CD4-positive, alpha-beta T cell treated with Interleukin-6 at 100 ng/mL for 8 hours (primary cell): ENCODE results near the gene CTIF.

ENCODE experiments used
- DNase-seq: peaks from one replicate; pipeline ENCODE4 v3.0.0-alpha.2; 2020; ENCODE audit warnings: mixed read lengths, low spot score

The CTIF gene

DNA sequence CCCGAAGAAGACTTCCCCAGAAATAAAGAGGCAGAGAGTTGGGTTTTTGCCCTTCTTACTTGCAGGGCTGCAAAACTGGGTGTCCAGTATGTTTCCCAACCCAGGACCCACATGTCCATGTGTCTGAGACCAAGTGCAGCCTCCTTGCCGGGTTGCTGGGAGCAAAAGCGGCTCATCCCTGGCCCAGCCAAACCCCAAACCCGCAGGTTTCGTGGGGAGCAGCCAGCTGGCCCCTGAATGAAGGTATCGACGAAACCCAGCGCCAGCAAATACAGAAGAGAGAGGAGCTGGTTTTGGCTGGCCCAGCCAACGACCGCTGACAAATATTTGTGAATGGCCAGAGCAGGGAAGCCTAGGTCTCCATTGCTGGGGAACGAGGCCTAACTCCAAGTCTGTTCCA, 214.9 kb downstream of the CTIF start:
- DNase-seq = no peak

- DNase-seq = no peak
Observed at GRCh38 chr18:48754559-48754958, 215.7 kb downstream of the CTIF start.

GRCh38 chr18:48754993-48755473, 216.2 kb downstream of the CTIF start:
- DNase-seq = no peak

DNA sequence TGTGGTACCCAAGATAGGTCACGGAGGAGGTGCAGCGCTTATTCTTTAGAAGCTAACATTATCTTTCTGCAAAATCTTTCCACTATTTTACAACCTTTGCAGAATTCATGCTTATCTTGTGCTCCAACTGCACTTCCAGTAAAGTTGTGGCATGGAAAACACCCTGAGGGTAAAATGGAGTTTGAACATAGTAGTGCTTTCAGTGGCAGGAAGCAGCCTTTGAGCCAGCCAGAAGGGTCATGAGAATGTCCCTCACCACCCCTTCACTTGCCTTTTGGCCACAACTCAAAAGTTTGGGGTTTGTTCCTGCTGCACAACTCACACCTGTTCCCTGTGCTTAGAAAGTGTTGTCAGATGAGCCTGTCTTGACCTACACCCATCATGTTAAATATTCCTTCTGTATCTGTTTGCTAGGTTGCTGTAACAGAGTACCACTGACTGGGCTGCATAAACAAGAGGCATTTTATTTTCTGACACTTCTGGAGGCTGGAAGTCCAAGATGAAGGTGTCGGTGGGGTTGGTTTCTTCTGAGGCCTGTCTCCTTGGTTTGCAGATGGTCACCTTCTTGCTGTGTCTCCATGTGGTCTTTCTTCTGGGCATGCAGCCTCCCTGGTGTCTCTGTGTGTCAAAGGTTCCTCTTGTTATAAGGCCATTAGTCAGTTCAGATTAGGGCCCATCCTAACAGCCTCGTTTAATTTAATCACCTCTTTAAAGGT, 217.8 kb downstream of the CTIF start:
- DNase-seq = no peak

DNA sequence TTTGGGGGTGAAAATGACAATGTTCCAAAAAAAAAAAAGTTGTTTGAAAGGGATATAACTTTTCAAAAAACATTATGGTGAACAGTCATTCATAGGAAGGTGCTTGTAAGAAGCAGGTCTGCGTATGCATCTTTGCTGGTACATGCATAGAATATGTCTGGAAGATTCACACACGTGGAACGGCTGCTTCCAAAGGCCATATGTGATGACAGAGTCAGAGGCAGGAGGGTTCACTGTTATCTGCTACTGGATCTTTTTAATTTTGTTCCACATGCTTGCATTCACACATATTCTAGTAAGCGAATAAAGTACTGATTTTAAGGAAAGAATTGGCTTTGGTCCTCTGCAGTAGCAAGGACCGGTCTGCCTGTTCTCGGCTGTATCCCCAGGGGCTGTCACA, 218.5 kb downstream of the CTIF start:
- DNase-seq = no peak

DNA sequence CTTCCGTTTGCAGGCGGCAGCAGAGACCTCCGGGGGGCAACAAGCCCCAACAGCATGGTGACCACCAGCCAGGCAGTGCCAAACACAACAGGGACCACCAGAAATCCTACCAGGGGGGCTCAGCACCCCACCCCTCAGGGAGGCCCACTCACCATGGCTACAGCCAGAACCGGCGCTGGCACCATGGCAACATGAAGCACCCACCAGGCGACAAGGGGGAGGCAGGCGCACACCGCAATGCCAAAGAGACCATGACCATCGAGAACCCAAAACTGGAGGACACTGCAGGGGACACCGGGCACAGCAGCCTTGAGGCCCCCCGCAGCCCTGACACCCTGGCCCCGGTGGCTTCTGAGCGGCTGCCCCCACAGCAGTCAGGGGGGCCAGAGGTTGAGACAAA, 219.1 kb downstream of the CTIF start:
- no peak for DNase-seq

DNA sequence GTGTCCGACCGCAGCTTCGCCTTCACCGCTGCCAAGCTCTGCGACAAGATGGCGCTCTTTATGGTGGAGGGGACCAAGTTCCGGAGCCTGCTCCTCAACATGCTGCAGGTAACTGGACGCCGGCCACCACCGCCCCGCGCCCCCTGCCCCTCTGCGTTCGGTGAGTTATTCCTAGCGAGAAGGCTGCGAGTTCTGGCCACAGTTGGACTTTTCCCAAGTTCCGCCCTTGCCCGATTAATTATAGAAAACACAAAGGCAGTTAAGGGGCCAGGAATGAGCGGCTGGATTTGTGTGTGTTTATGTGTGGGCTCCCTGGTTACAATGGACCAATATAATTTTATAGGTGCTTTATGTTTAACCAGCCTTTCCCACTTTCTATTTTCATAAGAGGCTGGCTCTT, 222.8 kb downstream of the CTIF start:
- no peak for DNase-seq

DNA sequence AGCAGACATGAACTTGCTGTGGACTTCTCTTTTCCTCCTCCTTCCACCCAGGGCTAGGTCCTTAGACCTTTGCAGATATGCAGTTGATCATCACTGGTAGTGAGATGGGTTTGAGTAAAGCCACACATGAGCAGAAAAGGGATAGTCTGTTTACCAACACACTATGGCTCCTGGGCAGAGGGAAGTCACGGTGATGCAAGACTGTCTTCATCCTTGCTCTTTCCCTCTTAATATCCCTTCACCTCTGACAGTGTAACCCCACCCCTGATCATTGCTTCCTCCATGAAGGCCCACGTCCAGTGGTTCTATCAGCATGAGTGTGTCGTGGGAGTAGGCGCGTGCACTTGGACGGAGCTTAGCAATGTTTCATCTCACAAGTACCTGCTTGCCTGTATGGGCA, 223.2 kb downstream of the CTIF start:
- DNase-seq = no peak

DNA sequence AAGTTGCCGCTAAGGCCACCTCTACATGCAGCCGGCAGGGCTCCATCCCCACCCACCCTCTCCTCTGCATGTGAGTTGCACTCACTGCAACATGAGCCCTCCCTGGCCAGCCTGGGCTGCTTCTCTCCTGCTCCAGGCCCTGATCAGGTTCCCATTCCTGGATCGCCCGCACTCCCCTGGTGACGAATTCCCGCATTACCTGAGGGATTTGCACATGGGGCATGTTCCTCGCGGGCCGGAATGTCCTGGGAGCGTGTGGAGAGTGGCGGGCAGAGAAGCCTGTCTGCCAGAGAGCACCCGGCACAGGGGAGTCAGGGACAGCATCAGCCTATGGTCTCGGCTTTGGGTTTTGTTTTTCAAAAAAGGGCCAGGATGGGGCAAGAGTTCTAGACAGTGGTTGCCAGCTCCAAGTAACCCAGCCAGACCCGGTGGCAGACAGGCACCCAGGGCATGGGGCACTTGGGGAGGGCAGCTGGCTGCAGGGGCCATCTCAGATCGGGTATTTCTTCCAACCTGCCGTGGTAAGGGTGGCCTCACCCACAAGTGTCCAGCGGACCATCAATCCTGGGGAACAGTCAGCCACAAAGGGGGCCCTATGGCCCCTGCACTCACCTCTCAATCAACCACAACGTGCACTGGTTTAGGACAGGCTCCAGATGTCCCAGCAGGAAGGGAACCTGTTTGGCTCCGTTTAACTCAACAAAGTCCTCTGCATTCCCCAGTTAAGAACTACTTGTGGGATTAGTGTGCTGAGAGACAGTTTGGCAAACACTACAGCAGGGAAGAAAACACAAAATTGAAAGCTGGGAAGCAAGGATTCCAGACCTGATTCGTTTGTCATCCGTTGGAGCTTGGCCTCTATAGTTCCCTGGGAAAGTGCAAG, 224.2 kb downstream of the CTIF start:
- DNase-seq = no peak

- no peak for DNase-seq
Observed at GRCh38 chr18:48763719-48764100, 224.9 kb downstream of the CTIF start.

DNA sequence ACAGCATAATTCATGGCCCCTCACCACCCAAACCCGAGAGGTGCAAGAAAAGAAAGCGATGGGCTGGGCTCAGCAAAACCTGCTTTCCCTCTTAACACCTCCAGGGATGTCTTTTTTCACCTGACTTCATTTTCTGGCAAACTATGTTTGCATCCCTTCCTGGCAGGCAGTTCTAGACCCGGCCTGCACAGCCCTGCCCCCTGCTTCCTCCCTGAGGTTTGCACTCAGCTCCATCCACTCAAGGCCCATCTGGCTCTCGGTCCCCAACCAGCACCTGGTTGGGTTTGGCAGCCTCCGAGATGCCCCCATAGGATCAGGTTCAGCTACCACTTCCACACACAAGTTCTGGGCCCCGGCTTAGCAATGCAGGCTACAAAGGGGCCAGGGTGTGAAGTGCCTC, 226.2 kb downstream of the CTIF start:
- no peak for DNase-seq

DNA sequence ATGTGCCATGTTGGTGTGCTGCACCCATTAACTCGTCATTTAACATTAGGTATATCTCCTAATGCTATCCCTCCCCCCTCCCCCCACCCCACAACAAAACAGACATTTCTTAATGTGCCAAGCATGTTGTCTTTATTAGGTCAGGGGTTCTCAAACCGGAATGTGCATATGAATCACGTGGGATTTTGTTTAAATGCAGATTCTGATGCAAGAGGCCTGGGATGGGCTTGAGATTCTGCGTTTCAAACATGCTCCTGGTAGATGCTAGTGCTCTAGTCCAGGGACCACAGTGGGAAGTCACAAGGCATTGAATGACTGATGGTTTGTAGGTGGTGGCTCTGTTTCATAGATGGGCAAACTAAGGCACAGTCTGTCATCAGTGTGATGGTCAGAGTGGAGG, 227.2 kb downstream of the CTIF start:
- no peak for DNase-seq

- no peak for DNase-seq
Observed at GRCh38 chr18:48766487-48766886, 227.7 kb downstream of the CTIF start.

GRCh38 chr18:48767090-48767690, 228.4 kb downstream of the CTIF start:
- no peak for DNase-seq

- DNase-seq = no peak
Observed at GRCh38 chr18:48769006-48769636, 230.3 kb downstream of the CTIF start.

GRCh38 chr18:48770243-48770642, 231.4 kb downstream of the CTIF start:
- no peak for DNase-seq

- DNase-seq = no peak
Observed at GRCh38 chr18:48771641-48772375, 233.0 kb downstream of the CTIF start.

GRCh38 chr18:48772457-48772856, 233.6 kb downstream of the CTIF start:
- DNase-seq = no peak

GRCh38 chr18:48773821-48774220, 235.0 kb downstream of the CTIF start:
- DNase-seq = no peak

DNA sequence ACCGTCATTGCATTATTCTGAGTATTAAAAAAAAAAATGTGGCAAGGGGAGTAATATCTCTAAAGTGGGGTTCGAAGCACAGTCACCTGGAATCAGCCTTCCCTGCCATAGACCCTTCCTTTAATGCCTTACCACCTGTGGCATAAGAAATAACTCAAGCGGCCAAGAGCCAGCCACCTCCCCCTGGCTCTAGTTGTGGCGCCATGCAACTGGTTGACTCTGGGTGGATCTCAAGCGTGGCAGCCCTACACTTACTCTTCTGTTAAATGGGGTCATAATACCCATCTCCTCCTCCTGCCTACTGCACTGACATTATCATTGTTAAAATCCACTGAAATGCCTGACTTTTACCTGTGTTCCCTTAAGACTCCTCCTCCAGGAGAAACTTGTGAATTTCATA, 236.1 kb downstream of the CTIF start:
- DNase-seq = no peak

DNA sequence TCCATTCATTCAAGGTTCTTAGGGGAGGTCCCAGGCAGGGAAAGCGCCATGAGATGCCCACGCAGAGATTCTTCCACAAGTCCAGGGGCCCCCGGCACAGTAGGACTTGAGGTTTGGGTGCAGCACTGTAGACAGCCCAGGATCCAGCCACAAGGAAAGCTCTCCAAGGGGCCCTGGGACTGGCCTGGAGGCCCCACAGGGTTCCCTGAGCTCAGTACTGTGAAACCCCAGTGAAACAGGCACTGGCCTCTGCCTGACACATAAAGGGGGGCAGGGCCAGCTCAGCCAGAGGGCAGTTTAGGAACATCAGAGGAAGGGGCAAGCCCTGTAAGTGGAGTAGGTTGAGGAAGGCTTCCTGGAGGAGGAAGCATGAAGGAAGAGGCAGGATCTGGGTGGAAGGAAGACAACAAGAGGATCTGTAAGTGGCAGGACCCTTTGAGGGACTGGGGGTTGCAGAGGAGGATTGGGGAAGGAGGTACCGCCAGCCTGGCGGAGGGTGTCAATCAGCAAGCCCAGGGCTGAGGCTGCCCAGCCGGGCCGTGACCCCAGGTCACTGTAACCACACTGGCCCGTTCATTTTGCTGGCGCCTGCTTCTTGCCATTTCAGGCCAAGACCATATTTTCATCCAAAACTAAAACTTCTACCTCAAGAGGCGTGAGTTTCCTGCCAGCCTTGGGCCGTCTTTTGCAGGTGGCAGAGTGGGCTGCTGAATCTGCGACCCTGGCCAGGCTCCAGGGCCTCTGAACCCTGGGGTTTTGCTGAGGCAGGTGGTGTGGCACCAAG, 236.7 kb downstream of the CTIF start:
- no peak for DNase-seq
